Motor neuron (in vitro differentiated cells): ENCODE data around the gene RC3H2. TPM values are rescaled to one million over a fixed set of nuclear protein-coding genes. Genes with fewer than 3 reads are reported as not detected.

Experiments
- ATAC-seq, 8 experiments: fragments of 200-7000 bp; cut with Tn5 transposase; replicated peaks in 6 of 8; 2 replicates each; pipeline ENCODE4 v1.8.0; 2021; ENCODE audit warnings: mild to moderate bottlenecking in 8 of 8, moderate library complexity in 8 of 8
- H3K27ac ChIP-seq, 2 donors: fragments of 250-450 bp; sonication (Bioruptor Pico); 2 replicates each; pipeline ENCODE4 v1.9.0; 2021; ENCODE audit warnings: antibody characterized with exemption in 2 of 2, mild to moderate bottlenecking in 2 of 2, moderate library complexity in 1 of 2
- H3K4me1 ChIP-seq, 2 donors: fragments of 250-450 bp; sonication (Bioruptor Pico); replicated peaks in 1 of 2; 2 replicates each; pipeline ENCODE4 v1.6.1; 2021; ENCODE audit warnings: antibody characterized with exemption in 2 of 2, mild to moderate bottlenecking in 2 of 2, moderate library complexity in 1 of 2
- H3K4me3 ChIP-seq, 5 donors: fragments of 250-450 bp; sonication (Bioruptor Pico); 2 replicates each; pipeline ENCODE4 v1.9.0; 2021; ENCODE audit warnings: antibody characterized with exemption in 5 of 5, mild to moderate bottlenecking in 5 of 5, moderate library complexity in 4 of 5
- WGBS, 10 experiments: fragments of 450-650 bp; shearing (Covaris generic); methylation state at CpG; one replicate each; pipeline ENCODE4 v1.0.0; 2022; 5-methylcytosine and 5-hydroxymethylcytosine counted together
- in situ Hi-C, 9 experiments: fragments of 400-800 bp; cut with MboI; loops; one replicate each; pipeline ENCODE4 v1.15.0; 2021; ENCODE audit warnings: low sequenced_read_pairs in 9 of 9, low pct_unique_long_range_greater_than_20kb in 2 of 9; ENCODE audit not compliant: unreplicated experiment in 9 of 9
- total RNA-seq, 8 experiments: library from RNA; unstranded; fragments of 300-600 nt; gene quantifications; 2 replicates each; pipeline versions ENCODE4 v1.2.3 to v1.2.4, GENCODE V29; 2022

Gene RC3H2
- 10 to 100 TPM; 31.6 to 65.3 (median 44.8) TPM for total RNA-seq

- Histone ChIP-seq H3K27ac (peak within 1 kb of the TSS; percentile 96 to 97), H3K4me3 (peak within 1 kb of the TSS; percentile 75 to 90 (median 88)), H3K4me1 (peaks cover 5 to 10% of the 10 kb centered on the region in 2 donors)
- in situ Hi-C loops = no loop called here
- peak; percentile 88 to 97 (median 95) for ATAC-seq
- 0 to 10% (median 0%) methylated on average over 2 to 8 of the region's 77 CpGs; no CpG with 5 or more reads in 5 of the 10 experiments for WGBS, 10 experiments
These were observed at the start of gene RC3H2 for GRCh38 chr9:122904823-122905710. Gene RC3H2 (minus strand): TSS chr9:122905359. CDS start chr9:122897509, 7,850 bp downstream.

GRCh38 chr9:122954253-122954691, 49.1 kb upstream of the RC3H2 start:
- in situ Hi-C loops = no loop called here
- peaks cover 0 to 4% of the 10 kb centered on the region in 2 donors for H3K4me1 ChIP-seq
- H3K4me3 ChIP-seq = no peak overlapping the region
- no peak overlapping the region for H3K27ac ChIP-seq
- ATAC-seq = no peak

GRCh38 chr9:122951056-122951455, 45.9 kb upstream of the RC3H2 start:
- ATAC-seq = no peak
- H3K27ac ChIP-seq = no peak overlapping the region
- H3K4me1 ChIP-seq = peaks cover 0 to 4% of the 10 kb centered on the region in 2 donors

GRCh38 chr9:122950263-122950662, 45.1 kb upstream of the RC3H2 start:
- H3K27ac ChIP-seq = no peak overlapping the region
- no peak overlapping the region for H3K4me3 ChIP-seq
- H3K4me1 ChIP-seq = peaks cover 0 to 6% of the 10 kb centered on the region in 2 donors
- in situ Hi-C loops = no loop called here
- WGBS, 10 experiments = 35 to 94% (median 90%) methylated on average over 2 to 3 of the region's 3 CpGs; no CpG with 5 or more reads in 3 of the 10 experiments
- no peak for ATAC-seq

More at GRCh38 chr9:122951056-122951455, 45.9 kb upstream of the RC3H2 start:
- 78 to 100% (median 86%) methylated on average over 1 of the region's 1 CpG; no CpG with 5 or more reads in 1 of the 10 experiments for WGBS, 10 experiments
- H3K4me3 ChIP-seq = no peak overlapping the region
- in situ Hi-C loops = no loop called here

- WGBS, 10 experiments = 85 to 100% (median 96%) methylated on average over 1 of the region's 1 CpG; no CpG with 5 or more reads in 2 of the 10 experiments
- ATAC-seq = peak in 2 of 8 experiments; percentile 26 to 41
- in situ Hi-C loops = no loop called here
- Histone ChIP-seq H3K4me3 (no peak overlapping the region), H3K27ac (no peak overlapping the region), H3K4me1 (peaks cover 0 to 6% of the 10 kb centered on the region in 2 donors)
These were observed 44.5 kb upstream of the RC3H2 start for GRCh38 chr9:122949696-122950095.

GRCh38 chr9:122948313-122948712, 43.2 kb upstream of the RC3H2 start:
- no peak overlapping the region for H3K4me3 ChIP-seq
- WGBS, 10 experiments = 90 to 100% (median 100%) methylated on average over 1 to 3 of the region's 3 CpGs
- no peak overlapping the region for H3K27ac ChIP-seq
- H3K4me1 ChIP-seq = peaks cover 0 to 6% of the 10 kb centered on the region in 2 donors
- no peak for ATAC-seq
- in situ Hi-C loops = no loop called here

- 0 to 100% (median 73%) methylated on average over 1 of the region's 1 CpG for WGBS, 10 experiments
- peak in 3 of 8 experiments; percentile 26 to 80 (median 39) for ATAC-seq
- H3K4me3 ChIP-seq = no peak overlapping the region
- no peak overlapping the region for H3K27ac ChIP-seq
- in situ Hi-C loops = no loop called here
- H3K4me1 ChIP-seq = peaks cover 3 to 10% of the 10 kb centered on the region in 2 donors
These were observed 41.4 kb upstream of the RC3H2 start for GRCh38 chr9:122946461-122947005.

GRCh38 chr9:122944960-122945888, 40.1 kb upstream of the RC3H2 start:
- H3K27ac ChIP-seq = no peak overlapping the region
- in situ Hi-C loops = no loop called here
- 33 to 90% (median 78%) methylated on average over 2 to 4 of the region's 4 CpGs for WGBS, 10 experiments
- H3K4me1 ChIP-seq = peaks cover 3 to 12% of the 10 kb centered on the region in 2 donors
- no peak overlapping the region for H3K4me3 ChIP-seq
- ATAC-seq = no peak

GRCh38 chr9:122941582-122942234, 36.5 kb upstream of the RC3H2 start:
- Histone ChIP-seq H3K4me1 (peaks cover 8 to 15% of the 10 kb centered on the region in 2 donors), H3K4me3 (peak overlapping the region; percentile 86 to 99 (median 97)), H3K27ac (peak overlapping the region; percentile 96)
- in situ Hi-C loops = no loop called here
- 2 to 34% (median 8%) methylated on average over 3 to 15 of the region's 17 CpGs for WGBS, 10 experiments
- ATAC-seq = peak in 3 of 8 experiments; percentile 1 to 17 (median 16)

GRCh38 chr9:122940749-122941581, 35.8 kb upstream of the RC3H2 start, which contains the start of gene RABGAP1:
Gene RABGAP1 (plus strand): TSS chr9:122941020. CDS start chr9:122957060, 16,040 bp downstream.
- in situ Hi-C loops = no loop called here
- 0 to 6% (median 0%) methylated on average over 1 to 6 of the region's 54 CpGs; no CpG with 5 or more reads in 4 of the 10 experiments for WGBS, 10 experiments
- Histone ChIP-seq H3K4me1 (peaks cover 8 to 15% of the 10 kb centered on the region in 2 donors), H3K4me3 (peak within 1 kb of the TSS; percentile 86 to 99 (median 97)), H3K27ac (peak within 1 kb of the TSS; percentile 96)
- peak; percentile 93 to 98 (median 97) for ATAC-seq

GRCh38 chr9:122940454-122940748, 35.2 kb upstream of the RC3H2 start:
- H3K27ac ChIP-seq = peak overlapping the region; percentile 56 to 78
- peak overlapping the region; percentile 14 to 99 (median 97) for H3K4me3 ChIP-seq
- ATAC-seq = no peak
- peaks cover 8 to 13% of the 10 kb centered on the region in 2 donors for H3K4me1 ChIP-seq
- WGBS, 10 experiments = 7 to 62% (median 43%) methylated on average over 1 to 3 of the region's 6 CpGs; no CpG with 5 or more reads in 3 of the 10 experiments
- in situ Hi-C loops = no loop called here
